Measurements from ENCODE around the gene FAR2. TPM values are rescaled to one million over a fixed set of nuclear protein-coding genes. Genes with fewer than 3 reads are reported as not detected.

FAR2 gene
- polyA plus RNA-seq, 1 donor (not counting 4 experiments of a cell fraction or from before 2014, with no cell fraction given) = 9.2 TPM

DNA sequence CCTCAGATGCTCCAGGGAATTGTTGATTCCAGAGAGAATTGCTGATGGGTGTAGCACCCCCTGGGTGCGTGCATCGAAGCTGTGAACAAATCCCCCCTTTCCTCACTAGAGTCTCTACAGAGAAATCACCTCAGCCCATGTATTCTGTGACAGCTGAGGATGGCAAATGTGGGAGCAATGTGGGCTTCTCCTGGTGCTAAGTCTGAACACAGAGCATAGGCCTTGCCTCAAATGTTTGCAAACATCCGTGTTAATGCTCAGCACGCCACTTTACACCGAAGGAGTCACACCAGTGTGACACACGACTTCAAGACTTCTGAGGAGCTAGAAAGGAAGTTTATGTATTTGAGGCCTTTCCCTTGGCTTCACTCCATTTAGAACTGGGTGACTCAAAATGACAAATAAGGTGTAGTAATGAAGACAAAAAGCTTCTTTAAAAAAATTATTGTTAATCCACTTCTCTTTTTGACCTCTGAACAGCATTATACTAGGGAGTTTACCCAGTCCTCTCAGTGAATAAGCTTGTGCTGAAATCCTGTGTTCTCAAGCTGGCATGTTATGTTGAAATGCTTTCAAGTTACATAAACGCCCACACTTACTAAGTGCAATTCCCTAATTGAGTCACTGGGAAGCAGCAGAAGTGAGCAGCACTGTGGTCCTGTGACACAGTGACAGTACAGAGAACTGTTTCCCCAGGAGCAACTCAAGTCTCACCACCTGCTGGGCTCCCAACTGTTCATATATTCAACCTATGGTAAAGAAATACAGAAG is 92.9 kb downstream of the FAR2 start:
- Histone ChIP-seq H3K36me3 (ENCODE audit: control insufficient read depth in 2 of 2, extremely low read depth in 1 of 2, insufficient read depth in 2 of 2, low read length in 2 of 2) (no peaks in the 10 kb centered on the region), H3K27ac (ENCODE audit: control insufficient read depth, insufficient read depth, low read length) (peak overlapping the region; percentile 26), H3K4me2 (ENCODE audit: control insufficient read depth, extremely low read depth, insufficient read depth, low read depth, low read length) (no peak overlapping the region), H3K4me1 (ENCODE audit: control insufficient read depth, extremely low read depth, insufficient read depth, low read length) (peaks cover 14% of the 10 kb centered on the region), H3K9ac (ENCODE audit: control insufficient read depth, extremely low read depth, insufficient read depth, low read length) (no peak overlapping the region), H3K9me3 (ENCODE audit: control insufficient read depth, low read depth, low read length) (no peaks in the 10 kb centered on the region), H2AFZ (ENCODE audit: control insufficient read depth, low read length) (no peak overlapping the region), H3K9me1 (ENCODE audit: control insufficient read depth, extremely low read depth, insufficient read depth, low read length) (no peaks in the 10 kb centered on the region), H4K20me1 (ENCODE audit: control insufficient read depth, extremely low read depth, insufficient read depth, low read length) (no peaks in the 10 kb centered on the region), H3K4me3 (ENCODE audit: control insufficient read depth in 2 of 3, extremely low read depth in 1 of 3, insufficient read depth in 2 of 3, low read depth in 1 of 3, low read length in 3 of 3) (no peak overlapping the region), H3K79me2 (ENCODE audit: control insufficient read depth, insufficient read depth, low read length) (no peaks in the 10 kb centered on the region), H3K27me3 (ENCODE audit: control insufficient read depth, extremely low read depth, insufficient read depth, low read length) (no peaks in the 10 kb centered on the region)
- TF ChIP-seq, protein P1, sequence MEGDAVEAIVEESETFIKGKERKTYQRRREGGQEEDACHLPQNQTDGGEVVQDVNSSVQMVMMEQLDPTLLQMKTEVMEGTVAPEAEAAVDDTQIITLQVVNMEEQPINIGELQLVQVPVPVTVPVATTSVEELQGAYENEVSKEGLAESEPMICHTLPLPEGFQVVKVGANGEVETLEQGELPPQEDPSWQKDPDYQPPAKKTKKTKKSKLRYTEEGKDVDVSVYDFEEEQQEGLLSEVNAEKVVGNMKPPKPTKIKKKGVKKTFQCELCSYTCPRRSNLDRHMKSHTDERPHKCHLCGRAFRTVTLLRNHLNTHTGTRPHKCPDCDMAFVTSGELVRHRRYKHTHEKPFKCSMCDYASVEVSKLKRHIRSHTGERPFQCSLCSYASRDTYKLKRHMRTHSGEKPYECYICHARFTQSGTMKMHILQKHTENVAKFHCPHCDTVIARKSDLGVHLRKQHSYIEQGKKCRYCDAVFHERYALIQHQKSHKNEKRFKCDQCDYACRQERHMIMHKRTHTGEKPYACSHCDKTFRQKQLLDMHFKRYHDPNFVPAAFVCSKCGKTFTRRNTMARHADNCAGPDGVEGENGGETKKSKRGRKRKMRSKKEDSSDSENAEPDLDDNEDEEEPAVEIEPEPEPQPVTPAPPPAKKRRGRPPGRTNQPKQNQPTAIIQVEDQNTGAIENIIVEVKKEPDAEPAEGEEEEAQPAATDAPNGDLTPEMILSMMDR (optimal IDR thresholded peaks at IDR 0.05 in 1 of 3, IDR thresholded peaks at IDR 0.05 in 1 of 3, conservative IDR thresholded peaks at IDR 0.05 in 1 of 3; ENCODE audit: extremely low read depth in 1 of 3, insufficient read depth in 2 of 3, low read length in 3 of 3) = peak; percentile 13 to 20 (median 17)
- TF ChIP-seq EZH2 (IDR thresholded peaks at IDR 0.05; ENCODE audit: low read length) = no peak
- DNase-seq (ENCODE audit: low read depth, low spot score) (peak; percentile 26), FAIRE-seq (peak; percentile 55)
- dilution Hi-C loops (cut with MboI; ENCODE audit: extremely low pct_ligation_motif_present, low sequenced_read_pairs) = no loop called here

DNA sequence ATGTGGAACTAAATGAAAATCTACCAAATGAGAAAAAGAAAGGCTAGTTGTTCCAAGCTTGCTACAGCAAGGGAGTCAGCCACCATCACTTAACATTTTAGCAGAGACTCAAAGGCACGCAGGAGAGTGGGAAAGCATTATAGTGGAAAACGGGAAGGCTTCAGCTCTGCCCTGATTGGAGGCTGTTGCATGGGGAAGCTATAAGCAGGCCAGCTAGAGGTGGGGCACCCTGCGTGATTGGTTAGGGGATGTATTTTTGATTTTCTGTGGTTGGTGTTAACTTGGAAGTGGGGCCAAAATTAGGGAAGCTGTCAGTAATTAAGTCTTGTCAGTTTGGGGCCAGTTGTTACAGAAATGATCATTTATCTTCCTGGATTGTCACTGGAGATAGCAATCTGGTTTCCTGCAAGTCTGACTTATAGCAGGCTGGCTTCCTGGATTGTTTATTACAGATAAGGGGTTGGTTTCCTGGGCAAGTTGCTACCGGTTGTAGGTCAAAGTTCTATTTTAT is 93.9 kb downstream of the FAR2 start:
- H3K4me3 ChIP-seq (ENCODE audit: control insufficient read depth in 2 of 3, extremely low read depth in 1 of 3, insufficient read depth in 2 of 3, low read depth in 1 of 3, low read length in 3 of 3) = no peak overlapping the region
- FAIRE-seq = no peak
- H3K9me3 ChIP-seq (ENCODE audit: control insufficient read depth, low read depth, low read length) = no peaks in the 10 kb centered on the region
- no peaks in the 10 kb centered on the region for H3K9me1 ChIP-seq (ENCODE audit: control insufficient read depth, extremely low read depth, insufficient read depth, low read length)
- no peaks in the 10 kb centered on the region for H4K20me1 ChIP-seq (ENCODE audit: control insufficient read depth, extremely low read depth, insufficient read depth, low read length)
- DNase-seq (ENCODE audit: low read depth, low spot score) = no peak
- H3K36me3 ChIP-seq (ENCODE audit: control insufficient read depth in 2 of 2, extremely low read depth in 1 of 2, insufficient read depth in 2 of 2, low read length in 2 of 2) = no peaks in the 10 kb centered on the region
- no peak overlapping the region for H3K4me2 ChIP-seq (ENCODE audit: control insufficient read depth, extremely low read depth, insufficient read depth, low read depth, low read length)
- TF ChIP-seq EZH2 (IDR thresholded peaks at IDR 0.05; ENCODE audit: low read length) = no peak
- H3K4me1 ChIP-seq (ENCODE audit: control insufficient read depth, extremely low read depth, insufficient read depth, low read length) = peaks cover 14% of the 10 kb centered on the region
- no peak overlapping the region for H3K27ac ChIP-seq (ENCODE audit: control insufficient read depth, insufficient read depth, low read length)
- H3K27me3 ChIP-seq (ENCODE audit: control insufficient read depth, extremely low read depth, insufficient read depth, low read length) = no peaks in the 10 kb centered on the region
- H2AFZ ChIP-seq (ENCODE audit: control insufficient read depth, low read length) = no peak overlapping the region
- no peaks in the 10 kb centered on the region for H3K79me2 ChIP-seq (ENCODE audit: control insufficient read depth, insufficient read depth, low read length)
- dilution Hi-C loops (cut with MboI; ENCODE audit: extremely low pct_ligation_motif_present, low sequenced_read_pairs) = no loop called here
- H3K9ac ChIP-seq (ENCODE audit: control insufficient read depth, extremely low read depth, insufficient read depth, low read length) = no peak overlapping the region

Measured in keratinocyte (primary cell).